LNCaP clone FGC (cell line): ENCODE measurements around the gene PPP1R9B.

Experiments used
- DNase-seq: peaks from one replicate; pipeline ENCODE4 v3.0.0-alpha.2; 2011; ENCODE audit warnings: low read depth
- H3K4me3 ChIP-seq: 2 replicates; pipeline ENCODE4 v1.5.1; 2011; ENCODE audit warnings: mild to moderate bottlenecking, low read depth, low read length, control low read depth
- CTCF ChIP-seq: IDR thresholded peaks from 2 replicates; pipeline ENCODE4 v1.5.1; 2012; ENCODE audit warnings: mild to moderate bottlenecking; ENCODE audit not compliant: control insufficient read depth, insufficient read depth; ENCODE audit errors: extremely low read depth

The PPP1R9B gene

GRCh38 chr17:50172130-50172529, 21.7 kb upstream of the PPP1R9B start:
- no peak overlapping the region for H3K4me3 ChIP-seq
- TF ChIP-seq CTCF, result no peak
- no peak for DNase-seq

GRCh38 chr17:50171371-50172071, 21.0 kb upstream of the PPP1R9B start:
- no peak for TF ChIP-seq CTCF
- DNase-seq, result no peak
- H3K4me3 ChIP-seq, result no peak overlapping the region

GRCh38 chr17:50170662-50171370, 20.3 kb upstream of the PPP1R9B start:
- no peak for DNase-seq
- H3K4me3 ChIP-seq, result no peak overlapping the region
- no peak for TF ChIP-seq CTCF

DNA sequence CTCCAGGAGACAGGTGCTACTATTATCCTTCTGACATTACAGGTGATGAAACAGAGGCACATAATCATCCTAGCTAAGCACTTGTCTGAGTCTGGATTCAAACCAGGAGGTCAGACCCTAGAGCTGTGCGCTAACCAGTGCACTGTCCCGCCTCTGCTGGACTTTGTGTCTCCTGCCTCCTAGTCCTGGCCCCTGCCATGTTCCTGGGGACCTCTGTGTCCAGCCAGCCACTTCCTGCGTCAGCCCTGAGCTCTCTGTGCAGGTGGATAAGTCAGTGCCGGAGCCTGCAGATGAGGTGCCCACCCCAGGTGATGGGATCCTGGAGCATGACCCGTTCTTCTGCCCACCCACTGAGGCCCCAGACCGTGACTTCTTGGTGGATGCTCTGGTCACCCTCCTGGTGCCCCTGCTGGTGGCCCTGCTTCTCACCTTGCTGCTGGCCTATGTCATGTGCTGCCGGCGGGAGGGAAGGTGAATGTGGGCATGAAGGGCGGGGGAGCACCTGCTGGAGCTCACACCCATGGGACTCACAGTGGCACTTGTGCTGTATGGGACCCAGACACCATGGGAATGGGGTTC, 19.5 kb upstream of the PPP1R9B start:
- no peak for DNase-seq
- no peak overlapping the region for H3K4me3 ChIP-seq
- TF ChIP-seq CTCF, result no peak

DNA sequence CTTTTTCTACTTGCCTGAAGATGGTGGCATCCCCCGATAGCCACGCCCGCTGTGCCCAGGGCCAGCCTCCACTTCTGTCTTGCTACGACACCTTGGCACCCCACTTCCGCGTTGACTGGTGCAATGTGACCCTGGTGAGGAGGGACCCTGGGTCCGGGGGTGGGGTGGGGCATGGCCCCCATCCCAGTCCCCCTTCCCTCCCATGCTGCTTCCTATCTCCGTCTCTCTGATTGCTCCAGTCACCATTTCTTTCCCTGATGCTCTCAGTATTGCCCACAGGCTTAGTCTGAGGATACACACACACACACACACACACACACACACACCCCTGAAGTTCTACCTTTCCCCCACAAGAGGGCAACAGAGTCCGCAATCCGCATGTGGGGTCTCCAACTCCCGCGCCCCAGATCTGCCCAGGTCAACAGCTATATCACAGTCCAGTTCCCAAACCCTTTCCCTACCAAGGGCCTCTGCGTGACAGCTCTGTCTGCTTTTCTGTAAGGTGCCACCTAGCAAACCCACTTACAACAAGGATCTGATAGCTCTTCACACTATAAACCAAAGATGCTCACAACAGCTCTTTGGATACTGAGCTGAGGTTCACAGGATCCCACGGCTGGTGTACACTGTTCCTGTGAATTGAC, 18.8 kb upstream of the PPP1R9B start:
- TF ChIP-seq CTCF, result peak; percentile 81
- no peak overlapping the region for H3K4me3 ChIP-seq
- DNase-seq, result no peak

GRCh38 chr17:50168319-50168718, 17.8 kb upstream of the PPP1R9B start:
- no peak overlapping the region for H3K4me3 ChIP-seq
- DNase-seq, result no peak
- no peak for TF ChIP-seq CTCF
